NCI-H1092 (cell line): ENCODE data around the gene LRRTM4.
"Not testable (repeated sequence)": the region's sequence is repeated elsewhere in the genome, so short reads cannot be mapped to it uniquely, and the experiment has no call there.

Source experiments
- DNase-seq: peaks from one replicate; lab custom pipeline; 2025; lab: John Stamatoyannopoulos, UW

LRRTM4 gene

GRCh38 chr2:77314721-77315120 is 207.5 kb downstream of the LRRTM4 start:
- DNase-seq, result peak; percentile 20

GRCh38 chr2:77310416-77310815 is 211.8 kb downstream of the LRRTM4 start:
- DNase-seq, result no peak

GRCh38 chr2:77309725-77310124 is 212.5 kb downstream of the LRRTM4 start:
- DNase-seq, result no peak

DNA sequence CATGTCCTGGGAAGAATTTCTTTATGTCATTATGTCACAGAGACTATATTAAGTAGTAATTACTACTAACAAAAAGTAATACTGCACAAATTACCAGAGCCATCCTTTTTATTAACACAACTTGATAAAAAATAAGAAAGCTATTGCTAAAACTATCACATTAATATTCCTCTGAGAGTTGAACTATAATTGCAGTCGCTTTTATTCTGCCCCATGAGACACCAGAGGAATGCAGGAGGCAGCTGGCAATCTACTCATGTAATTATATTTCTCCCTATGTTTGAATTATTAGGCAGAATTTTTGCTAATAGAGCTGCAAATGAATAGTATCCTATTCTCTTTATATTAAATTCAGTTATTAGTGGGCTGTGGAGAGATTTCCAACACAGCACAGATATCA is 220.7 kb downstream of the LRRTM4 start:
- DNase-seq, result no peak

DNA sequence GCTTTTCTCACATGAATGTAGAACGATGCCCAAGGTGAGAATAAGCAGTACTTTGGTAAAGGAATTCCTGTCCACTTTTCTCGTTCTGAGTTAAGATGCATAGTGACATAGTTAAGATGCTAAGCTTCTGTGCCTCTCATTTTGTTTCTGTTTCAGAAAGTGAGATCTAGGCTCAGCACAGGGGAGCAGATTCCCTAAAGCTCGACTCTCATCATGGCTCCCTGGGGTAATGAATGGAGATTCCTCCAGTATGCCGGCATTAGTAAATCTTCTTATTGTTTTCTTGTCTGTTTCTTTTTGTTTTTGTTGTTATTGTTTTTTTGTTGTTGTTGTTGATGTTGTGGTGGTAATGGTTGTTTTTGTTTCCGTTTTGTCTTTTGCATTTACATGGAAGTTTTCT is 225.4 kb downstream of the LRRTM4 start:
- DNase-seq, result no peak

DNA sequence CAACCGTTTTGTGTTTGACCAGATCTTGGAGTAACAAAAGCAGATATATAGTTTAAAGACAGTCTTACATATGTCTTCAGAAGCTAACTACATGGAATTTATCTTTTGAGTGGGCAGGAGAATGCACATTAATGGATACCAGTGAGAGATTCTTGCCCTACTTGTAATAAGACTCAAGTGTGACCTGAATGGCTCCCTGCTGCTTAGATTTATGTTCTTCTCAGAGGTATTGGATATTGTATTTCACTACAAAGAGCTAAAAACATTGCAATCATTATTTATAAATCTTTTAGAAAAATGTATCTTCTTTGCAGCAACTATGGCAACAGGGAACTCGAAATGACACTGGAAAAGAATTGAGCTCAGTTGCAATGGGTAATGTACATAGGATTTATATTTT is 227.7 kb downstream of the LRRTM4 start:
- no peak for DNase-seq

GRCh38 chr2:77284353-77284752 is 237.8 kb downstream of the LRRTM4 start:
- no peak for DNase-seq

GRCh38 chr2:77271262-77271661 is 250.9 kb downstream of the LRRTM4 start:
- no peak for DNase-seq

- DNase-seq, result no peak
Observed at GRCh38 chr2:77270433-77270832, 251.7 kb downstream of the LRRTM4 start.

- no peak for DNase-seq
Observed at GRCh38 chr2:77268626-77269025, 253.6 kb downstream of the LRRTM4 start.

- no peak for DNase-seq
Observed at GRCh38 chr2:77232909-77233425, 289.2 kb downstream of the LRRTM4 start.

DNA sequence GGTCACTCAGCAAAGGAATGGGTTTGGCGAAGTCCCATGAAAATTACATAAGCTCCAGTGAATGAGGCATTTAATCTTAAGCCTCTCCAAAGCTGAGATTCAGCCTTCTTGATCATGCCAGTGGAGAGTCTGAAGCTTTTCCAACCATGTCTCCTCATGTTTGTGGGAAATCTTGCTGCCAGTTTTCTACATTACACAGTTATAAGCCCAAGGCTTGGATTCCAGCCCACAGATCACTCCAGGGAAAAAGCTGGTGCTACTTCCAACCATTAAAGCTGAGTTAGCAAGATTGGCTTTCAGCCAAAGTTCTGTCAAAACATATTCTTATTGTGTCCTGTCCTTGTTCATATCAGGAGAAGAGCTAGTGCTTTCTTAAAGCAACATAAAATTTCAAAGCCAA is 293.8 kb downstream of the LRRTM4 start:
- DNase-seq, result no peak

DNA sequence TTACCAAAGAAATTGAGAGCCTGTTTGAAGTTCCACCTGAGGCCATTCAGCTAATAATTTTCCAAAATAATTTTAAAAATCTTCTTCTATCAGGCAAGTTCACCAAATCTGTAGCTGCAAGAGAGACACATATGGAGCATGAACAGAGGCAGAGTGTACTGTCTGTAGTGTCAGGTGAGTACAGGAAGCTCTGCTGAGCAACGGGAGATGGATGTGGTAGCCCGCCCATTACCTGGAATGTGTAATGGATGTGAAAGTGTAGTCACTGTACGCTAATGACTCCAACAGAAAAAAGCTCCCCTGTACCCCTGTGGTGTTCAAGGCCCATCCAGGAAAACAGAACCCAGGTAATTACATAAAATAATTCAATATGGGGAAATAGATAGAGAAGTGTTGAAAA is 311.5 kb downstream of the LRRTM4 start:
- DNase-seq, result no peak

DNA sequence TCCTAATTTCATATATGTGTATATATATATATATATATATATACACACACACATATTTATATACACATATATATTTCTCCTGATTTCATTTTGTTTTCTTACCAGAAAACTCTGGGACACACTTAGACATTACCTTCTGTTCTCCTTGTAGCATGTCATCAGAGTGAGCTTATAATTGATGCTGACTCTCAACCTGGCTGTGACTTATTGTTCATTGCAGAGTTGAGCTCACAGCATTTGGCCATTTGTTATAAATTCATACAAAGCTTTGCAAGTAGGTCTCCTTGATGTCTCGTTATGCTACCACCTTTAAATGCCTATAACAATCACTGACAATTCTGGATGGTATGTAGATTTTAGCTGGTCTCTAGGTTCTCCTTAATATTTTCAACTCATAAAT is 314.8 kb downstream of the LRRTM4 start:
- DNase-seq, result no peak

- DNase-seq, result no peak
Observed at GRCh38 chr2:77201755-77202154, 320.4 kb downstream of the LRRTM4 start.

DNA sequence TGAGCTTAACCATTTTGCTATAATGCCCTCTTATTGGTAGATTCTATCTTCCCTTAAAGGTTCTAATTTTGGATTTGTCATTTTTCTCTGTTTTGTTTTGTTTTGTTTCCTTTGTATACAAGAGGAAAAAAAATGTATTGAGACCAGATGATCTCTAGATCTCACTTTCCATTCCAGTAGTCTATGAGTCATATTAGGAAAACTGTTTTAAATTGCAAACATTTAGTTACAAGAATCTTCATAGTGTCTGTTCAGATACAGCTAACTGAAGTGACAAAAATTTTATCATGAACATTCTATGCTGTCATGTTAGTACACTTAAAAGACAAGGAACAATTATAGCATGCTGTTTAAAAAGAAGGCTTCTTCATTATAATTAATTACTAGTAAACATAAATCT is 322.8 kb downstream of the LRRTM4 start:
- no peak for DNase-seq

- DNase-seq, result no peak
Observed at GRCh38 chr2:77193858-77194448, 328.2 kb downstream of the LRRTM4 start.

GRCh38 chr2:77192811-77193289 is 329.3 kb downstream of the LRRTM4 start:
- DNase-seq, result no peak

DNA sequence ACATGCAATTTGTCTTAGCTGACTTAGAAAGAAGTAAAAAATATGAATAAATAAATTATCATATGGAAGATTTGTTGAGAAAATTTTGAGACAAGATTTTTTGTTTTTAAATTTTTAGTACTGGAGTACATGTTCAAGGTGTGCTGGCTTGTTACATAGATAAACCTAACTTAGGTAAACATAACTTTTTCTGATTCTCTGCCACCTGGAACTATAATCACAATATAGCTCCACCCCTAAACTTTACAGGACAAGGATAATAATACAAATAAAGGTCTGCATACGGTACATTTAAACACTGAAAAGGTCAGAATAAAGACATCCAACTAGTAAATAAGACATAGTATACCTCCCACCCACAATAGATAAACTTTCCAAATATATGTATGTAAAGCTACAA is 330.5 kb downstream of the LRRTM4 start:
- DNase-seq, result no peak

DNA sequence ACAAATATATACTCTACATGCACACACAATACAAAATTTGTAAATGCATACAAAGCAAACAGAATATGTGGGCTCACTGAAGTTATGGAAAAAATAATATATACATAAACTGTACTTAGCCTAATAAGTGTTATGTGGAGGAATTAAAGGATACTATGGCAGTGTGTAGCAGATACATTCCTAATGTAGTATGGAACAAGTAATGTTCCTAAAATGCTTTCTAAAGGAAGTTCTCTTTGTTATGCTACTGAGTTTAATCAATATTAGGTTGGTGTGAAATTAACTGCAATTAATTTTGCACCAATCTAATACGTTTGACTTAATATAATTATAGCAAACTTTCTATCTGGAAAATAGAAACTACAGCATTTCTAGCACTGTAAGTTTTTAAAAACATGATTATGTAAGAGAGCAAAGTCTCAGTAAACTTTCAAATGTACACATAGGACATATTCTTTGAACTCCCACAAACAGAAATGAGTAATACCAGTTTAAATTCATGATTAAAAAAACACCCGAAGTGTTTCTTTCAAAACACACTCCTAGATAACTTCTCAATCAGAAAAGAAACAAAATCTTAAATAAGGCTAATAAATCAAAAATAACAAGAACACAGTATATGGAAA is 331.3 kb downstream of the LRRTM4 start:
- no peak for DNase-seq

DNA sequence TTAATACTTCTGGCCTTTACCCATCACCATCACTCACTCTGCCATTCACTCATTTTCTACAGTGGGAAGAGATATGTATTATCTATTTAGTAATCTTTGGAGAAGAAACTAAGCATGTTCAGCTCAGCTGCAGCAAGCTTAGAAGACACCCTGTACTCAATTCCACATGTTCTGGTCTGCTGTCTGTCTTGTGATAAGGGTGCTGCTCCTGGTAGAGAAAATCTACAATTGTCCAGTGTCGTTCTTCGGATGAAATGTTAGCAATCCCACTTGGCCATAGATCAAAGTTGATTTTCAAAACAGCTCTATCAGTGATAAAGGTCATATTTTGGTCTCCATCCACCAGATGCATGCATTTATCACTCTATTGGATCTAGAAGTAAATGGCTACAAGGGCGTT is 337.1 kb downstream of the LRRTM4 start:
- no peak for DNase-seq

GRCh38 chr2:77179297-77179696 is 342.9 kb downstream of the LRRTM4 start:
- no peak for DNase-seq

DNA sequence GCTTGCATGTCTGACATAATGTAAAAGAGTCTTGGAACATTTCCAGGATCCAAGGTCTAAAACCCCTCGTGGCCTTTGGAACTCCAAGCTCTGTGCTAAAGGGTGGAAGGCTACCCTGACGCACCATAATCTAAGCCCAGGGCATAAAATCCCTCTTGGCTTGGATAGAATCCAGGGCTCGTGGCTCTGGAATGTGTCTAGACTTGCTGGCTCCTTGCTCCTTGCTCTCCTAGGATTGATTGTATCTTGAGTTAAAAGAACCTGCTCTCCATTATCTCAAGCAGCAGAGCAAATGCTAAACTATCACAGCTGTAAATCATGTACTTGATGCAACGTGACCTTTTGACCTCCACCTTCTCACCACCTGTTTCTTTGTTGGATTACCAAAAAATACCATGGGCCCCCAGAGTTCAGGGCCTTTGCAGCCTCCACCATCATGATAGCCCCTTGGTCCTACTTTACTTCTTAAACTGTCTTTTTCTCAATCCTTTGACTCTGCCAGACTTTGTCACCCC is 346.9 kb downstream of the LRRTM4 start:
- DNase-seq, result not testable (repeated sequence)

DNA sequence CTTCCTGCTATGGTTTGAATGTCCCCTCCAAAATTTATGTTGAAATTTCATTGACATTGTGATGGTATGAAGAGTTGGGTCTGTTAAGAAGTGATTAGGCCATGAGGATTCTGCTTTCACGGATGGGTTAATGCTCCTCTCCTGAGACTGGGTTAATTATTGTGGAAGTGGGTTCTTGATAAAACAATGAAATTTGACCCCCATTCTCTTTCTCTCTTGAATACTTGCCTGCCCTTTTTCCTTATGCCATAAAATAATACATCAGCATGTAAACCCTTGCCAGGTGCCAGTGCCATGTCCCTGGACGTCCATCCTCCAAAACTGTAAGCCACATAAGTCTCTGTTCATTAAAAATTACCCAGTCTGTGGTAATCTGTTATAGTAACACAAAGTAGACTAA is 352.8 kb downstream of the LRRTM4 start:
- no peak for DNase-seq
